Left colon (tissue), 2 donors: ENCODE measurements around the gene TDRD7. TPM values are rescaled to one million over a fixed set of nuclear protein-coding genes. Genes with fewer than 3 reads are reported as not detected.

Experiments used
- ATAC-seq: fragments of 200-7000 bp; cut with Tn5 transposase; one replicate; pipeline ENCODE4 v1.9.1; 2020; ENCODE audit warnings: mild to moderate bottlenecking, moderate library complexity
- DNase-seq, 2 donors: peaks; one replicate each; pipeline ENCODE4 v3.0.0-alpha.2; 2020
- intact Hi-C, 2 donors: fragments of 100-400 bp; cut with DNase I in 1 of 2; cut with micrococcal nuclease in 1 of 2; formaldehyde crosslinking; loops; one replicate each; pipeline versions ENCODE4 v1.11.2 to v1.14.0; 2022; cut with DNase I, micrococcal nuclease
- total RNA-seq, 2 donors: library from RNA; stranded (reverse); fragmentation: NEBNext Ultra II Directional; extraction: Animal tissue kit (Norgen Biotek cat#: 25700); gene quantifications; one replicate each; pipeline ENCODE4 v1.2.1, GENCODE V29; 2021
- donor health status: DM: no; HTN: no; CAD: no.
- donor health status: DM: yes; HTN: yes; CAD: no.

The TDRD7 gene
- total RNA-seq, 2 donors from 2014 or later: 30.7 to 37.7 TPM

- DNase-seq: peak; percentile 54 to 83
- intact Hi-C loops: no loop called here
- ATAC-seq: peak; percentile 70
Observed at GRCh38 chr9:97386733-97387503, 25.0 kb upstream of the TDRD7 start.

- intact Hi-C loops: no loop called here
- ATAC-seq (no peak), DNase-seq (no peak)
Observed at GRCh38 chr9:97387504-97387886, 24.4 kb upstream of the TDRD7 start.

- DNase-seq (no peak), ATAC-seq (no peak)
- intact Hi-C loops: no loop called here
Observed at GRCh38 chr9:97387936-97388684, 23.8 kb upstream of the TDRD7 start.

GRCh38 chr9:97388721-97389238 lies 23.1 kb upstream of the TDRD7 start:
- no peak for DNase-seq
- intact Hi-C loops: no loop called here
- no peak for ATAC-seq

- ATAC-seq (no peak), DNase-seq (no peak)
- intact Hi-C loops: no loop called here
Observed at GRCh38 chr9:97389249-97389648, 22.6 kb upstream of the TDRD7 start.

GRCh38 chr9:97390791-97391406 lies 21.0 kb upstream of the TDRD7 start:
- intact Hi-C loops: no loop called here
- ATAC-seq (no peak), DNase-seq (no peak)

GRCh38 chr9:97394881-97395280 lies 17.0 kb upstream of the TDRD7 start:
- intact Hi-C loops: no loop called here
- no peak for DNase-seq
- no peak for ATAC-seq

- intact Hi-C loops: no loop called here
- no peak for DNase-seq
Observed at GRCh38 chr9:97395745-97396144, 16.2 kb upstream of the TDRD7 start.

GRCh38 chr9:97396256-97396655 lies 15.6 kb upstream of the TDRD7 start:
- intact Hi-C loops: no loop called here
- DNase-seq (no peak), ATAC-seq (no peak)

More at GRCh38 chr9:97395745-97396144, 16.2 kb upstream of the TDRD7 start:
- ATAC-seq: no peak

- no peak for DNase-seq
- no peak for ATAC-seq
- intact Hi-C loops: no loop called here
Observed at GRCh38 chr9:97397220-97397619, 14.7 kb upstream of the TDRD7 start.

- DNase-seq: peak; percentile 76 to 77
- peak; percentile 95 for ATAC-seq
- intact Hi-C loops: no loop called here
Observed at GRCh38 chr9:97398999-97399758, 12.7 kb upstream of the TDRD7 start.

GRCh38 chr9:97403746-97404316 lies 8.1 kb upstream of the TDRD7 start:
- intact Hi-C loops: loop anchor here in 1 of 2 donors (10.0 kb wide), 1 partner anchor 211 kb away; no protein-coding TSS in a partner anchor
- ATAC-seq: no peak

GRCh38 chr9:97405551-97405950 lies 6.3 kb upstream of the TDRD7 start:
- DNase-seq: no peak
- intact Hi-C loops: loop anchor here in 1 of 2 donors (10.0 kb wide), 1 partner anchor 209 kb away; no protein-coding TSS in a partner anchor
- no peak for ATAC-seq

More at GRCh38 chr9:97403746-97404316, 8.1 kb upstream of the TDRD7 start:
- no peak for DNase-seq

- DNase-seq: no peak
- peak; percentile 61 for ATAC-seq
- intact Hi-C loops: loop anchor here in 1 of 2 donors (10.0 kb wide), 1 partner anchor 208 kb away; no protein-coding TSS in a partner anchor
Observed at GRCh38 chr9:97406620-97407177, 5.2 kb upstream of the TDRD7 start.

GRCh38 chr9:97408562-97408961 lies 3.3 kb upstream of the TDRD7 start:
- ATAC-seq (no peak), DNase-seq (no peak)
- intact Hi-C loops: loop anchor here in 1 of 2 donors (10.0 kb wide), 1 partner anchor 206 kb away; no protein-coding TSS in a partner anchor

- no peak for ATAC-seq
- intact Hi-C loops: no loop called here
Observed at GRCh38 chr9:97411440-97411788, 482 bp upstream of the TDRD7 start.

GRCh38 chr9:97412626-97413385 lies 910 bp downstream of the TDRD7 start:
- ATAC-seq (peak; percentile 4), DNase-seq (no peak)
- intact Hi-C loops: no loop called here

More at GRCh38 chr9:97411440-97411788, 482 bp upstream of the TDRD7 start:
- no peak for DNase-seq
